H4 (cell line): ENCODE data around the gene SPACDR. TPM values are rescaled to one million over a fixed set of nuclear protein-coding genes. Genes with fewer than 3 reads are reported as not detected.
A peak's percentile ranks its signal among the peaks of the same experiment; 100 is the strongest.

ENCODE experiments used
- DNase-seq: peaks from one replicate; pipeline ENCODE4 v3.0.0-alpha.2; 2015; ENCODE audit warnings: low spot score
- total RNA-seq: library from RNA; depleted of rRNA; stranded (reverse); fragments of >200 nt; shearing (Covaris generic); gene quantifications from 2 replicates; pipeline ENCODE4 v1.2.3, GENCODE V29; 2014

Gene SPACDR
- total RNA-seq, 1 experiment from 2014 or later = 1.0 TPM

GRCh38 chr7:100485471-100485876 is 21.4 kb upstream of the SPACDR start:
- no peak for DNase-seq

GRCh38 chr7:100484673-100485045 is 20.6 kb upstream of the SPACDR start:
- no peak for DNase-seq

- DNase-seq = no peak
Observed at GRCh38 chr7:100483722-100484672, 19.9 kb upstream of the SPACDR start, which contains the start of gene NYAP1. Gene NYAP1, plus strand, starts transcription at chr7:100483927. Its CDS starts 1,385 bp downstream, at chr7:100485312.

DNA sequence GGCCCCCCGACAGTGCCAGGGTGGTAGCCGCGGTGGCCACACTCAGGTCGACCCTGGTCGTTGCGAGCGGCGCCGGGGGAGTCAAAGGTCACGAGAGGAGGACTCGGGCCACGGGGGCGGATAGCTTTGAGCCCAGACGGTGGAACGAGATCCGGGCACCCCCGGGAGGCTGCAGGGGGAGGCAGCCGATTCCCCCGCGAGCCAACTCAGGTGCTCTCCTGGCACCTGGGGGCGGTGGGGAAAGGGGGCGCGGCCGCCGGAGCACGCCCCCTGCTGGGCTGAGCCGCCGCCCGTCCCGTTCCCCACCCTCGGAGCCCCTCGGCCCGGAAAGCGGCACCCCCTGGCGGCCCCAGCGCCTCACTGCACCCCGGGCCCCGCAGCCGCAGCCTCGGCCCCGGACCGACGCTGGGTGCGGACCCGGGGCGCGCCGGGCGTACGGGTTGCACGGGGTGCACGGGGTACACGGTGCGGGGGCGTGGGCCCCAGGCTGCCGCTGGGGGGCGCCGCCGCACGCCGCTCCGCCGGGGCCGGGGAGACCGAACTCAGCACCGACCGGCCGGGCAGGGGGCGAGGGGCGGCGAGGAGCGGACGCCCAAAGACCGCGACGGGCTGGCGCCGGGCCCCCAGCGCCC is 19.1 kb upstream of the SPACDR start:
- no peak for DNase-seq

DNA sequence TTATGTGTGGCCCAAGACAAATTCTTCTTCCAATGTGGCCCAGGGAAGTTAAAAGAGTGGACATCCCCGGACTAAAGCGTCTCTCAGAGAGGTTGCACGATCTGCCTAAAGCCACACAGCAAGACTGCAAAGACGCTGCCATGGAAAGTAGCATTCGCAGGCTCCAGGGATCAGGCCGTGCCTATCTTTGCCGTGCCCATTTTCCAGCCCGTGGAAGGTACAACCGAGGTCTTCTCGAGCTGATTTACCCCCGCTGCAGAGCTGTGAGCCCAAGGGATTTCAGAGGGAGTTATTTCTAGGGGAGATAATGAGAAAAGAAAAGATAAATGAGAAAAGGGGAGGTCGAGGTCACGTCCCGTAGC is 18.6 kb upstream of the SPACDR start:
- no peak for DNase-seq

GRCh38 chr7:100481466-100481865 is 17.4 kb upstream of the SPACDR start:
- no peak for DNase-seq

- peak; percentile 94 for DNase-seq
Observed at GRCh38 chr7:100478958-100479660, 15.0 kb upstream of the SPACDR start, which contains the start of gene TSC22D4. Gene TSC22D4, minus strand, starts transcription at chr7:100479214. Its CDS starts 1,176 bp downstream, at chr7:100478038.

- no peak for DNase-seq
Observed at GRCh38 chr7:100477871-100478267, 13.8 kb upstream of the SPACDR start.

- DNase-seq = no peak
Observed at GRCh38 chr7:100476903-100477870, 13.1 kb upstream of the SPACDR start.

- no peak for DNase-seq
Observed at GRCh38 chr7:100476101-100476780, 12.2 kb upstream of the SPACDR start.

GRCh38 chr7:100475549-100475948 is 11.5 kb upstream of the SPACDR start:
- DNase-seq = no peak

DNA sequence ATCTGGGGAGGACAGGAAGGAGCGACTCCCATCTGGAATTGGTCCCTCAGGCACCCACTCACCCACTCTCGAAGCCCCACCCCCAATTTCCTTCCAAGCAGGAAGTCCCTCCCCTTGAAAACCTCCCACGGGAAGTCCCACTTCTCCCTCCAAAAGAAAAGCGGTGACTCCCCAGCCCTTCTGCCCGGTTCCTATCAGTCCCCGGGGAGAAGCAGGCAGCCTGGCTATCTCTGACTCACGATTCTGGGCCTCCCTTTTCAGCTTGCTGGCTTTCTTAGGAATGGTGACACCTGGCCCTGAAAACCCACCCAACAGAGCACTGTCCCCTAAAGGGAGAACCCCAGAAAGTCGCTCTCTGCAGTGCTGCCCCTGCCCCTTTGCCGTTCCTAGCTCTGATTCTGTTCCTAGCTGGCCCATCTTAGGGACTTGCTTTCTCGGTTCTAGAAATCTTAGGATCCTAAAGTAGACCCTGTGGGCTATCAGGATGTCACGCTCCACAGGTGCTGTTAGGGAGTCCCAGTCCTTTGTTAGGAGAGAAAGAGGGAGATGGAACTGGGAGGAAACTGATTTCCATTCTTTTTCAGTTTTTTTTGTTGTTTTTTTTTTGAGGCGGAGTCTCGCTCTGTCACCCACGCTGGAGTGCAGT is 8.9 kb upstream of the SPACDR start:
- no peak for DNase-seq

DNA sequence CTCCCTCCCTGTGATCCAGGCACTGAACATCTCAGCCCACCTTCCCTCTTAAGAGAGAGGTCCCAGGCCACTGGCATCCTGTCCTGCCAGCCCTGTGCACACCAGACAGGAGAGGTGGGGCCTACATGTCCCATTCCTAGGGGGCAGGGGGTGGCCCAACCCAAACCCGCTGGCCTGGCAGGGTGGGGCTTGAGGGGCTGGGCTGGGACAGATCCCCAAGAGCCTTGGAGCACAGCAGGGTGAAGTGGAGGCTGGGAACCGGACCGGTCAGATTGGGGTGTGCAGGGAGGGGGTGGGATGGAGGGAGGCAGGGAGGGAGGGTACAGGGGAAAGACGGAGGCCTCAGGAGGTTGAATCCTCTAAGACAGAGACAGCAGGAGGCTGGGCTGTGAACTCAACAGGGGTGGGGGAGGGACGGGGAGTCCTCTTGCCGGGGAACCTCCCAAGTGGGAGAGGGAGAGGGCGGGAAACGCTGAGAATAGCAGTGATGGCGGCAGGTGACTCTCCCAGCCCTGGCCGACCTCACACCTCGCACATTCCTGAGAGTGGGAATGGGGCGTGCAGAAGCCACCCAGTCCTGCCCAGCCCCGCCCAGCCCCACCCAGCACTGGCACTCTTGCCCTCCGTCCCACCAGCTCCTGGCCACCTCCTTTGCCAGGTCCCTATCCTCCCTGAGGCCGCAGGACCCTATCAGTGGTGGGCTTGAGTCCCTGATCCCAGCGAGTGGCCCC is 8.2 kb upstream of the SPACDR start:
- no peak for DNase-seq

DNA sequence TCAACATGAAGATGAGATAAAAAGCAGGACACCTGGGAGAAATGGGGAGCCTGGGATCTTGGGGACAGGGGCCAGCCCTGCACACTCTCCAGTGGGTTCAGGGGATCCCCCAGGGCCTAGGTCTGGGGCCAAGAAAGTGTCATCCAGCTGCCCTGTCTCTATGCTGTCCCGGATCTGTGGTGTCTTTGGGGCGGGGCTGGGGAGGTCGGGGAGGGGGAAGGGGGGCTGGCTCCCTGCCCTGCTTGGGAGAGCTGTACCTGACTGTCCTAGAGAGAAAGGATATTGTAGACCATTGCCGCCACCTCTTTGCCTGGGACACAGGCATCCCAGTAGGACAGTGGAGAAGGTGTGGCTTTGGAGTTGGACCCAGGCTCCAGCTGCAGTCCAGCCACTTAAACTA is 7.0 kb upstream of the SPACDR start:
- DNase-seq = no peak

DNA sequence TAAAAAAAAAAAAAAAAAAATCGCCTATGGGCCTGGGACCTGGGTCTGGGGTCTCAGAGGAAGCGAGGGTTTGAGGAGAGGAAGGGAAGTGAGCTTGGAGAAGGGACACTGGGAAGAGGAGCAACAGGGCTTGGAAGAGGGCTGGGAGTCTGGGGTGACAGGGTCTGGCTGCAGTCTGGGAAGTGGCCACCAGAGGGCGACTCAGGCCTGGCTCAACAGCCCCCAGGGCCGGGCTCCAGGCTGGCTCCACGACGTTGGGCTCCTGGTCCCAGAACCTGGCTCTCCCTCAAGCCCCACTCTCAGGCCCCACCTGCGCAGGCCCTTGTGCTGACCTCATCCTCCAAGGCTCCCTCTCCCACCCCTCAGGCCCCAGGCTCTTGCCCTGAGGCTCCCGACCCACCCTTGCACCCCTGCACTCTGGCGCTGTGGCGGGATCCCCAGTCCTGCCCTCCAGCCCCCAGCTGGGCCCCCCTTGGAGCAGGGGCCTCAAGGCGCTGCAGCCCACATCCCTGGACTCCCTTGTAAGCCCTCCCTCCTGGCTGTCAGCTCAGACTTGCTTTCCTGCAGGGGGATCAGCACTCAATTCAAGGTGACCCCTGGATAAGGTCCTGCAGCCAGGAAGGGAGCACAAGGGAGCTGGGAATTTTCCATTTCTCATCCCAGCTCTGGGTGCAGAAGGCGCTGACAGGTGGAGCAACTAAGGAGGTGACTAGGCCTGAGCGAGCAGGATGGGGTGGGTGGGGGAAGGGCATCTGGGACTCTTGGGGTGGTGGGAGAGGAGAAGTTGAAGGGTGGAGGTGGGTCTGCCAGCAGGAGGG is 5.4 kb upstream of the SPACDR start:
- DNase-seq = peak; percentile 63

DNA sequence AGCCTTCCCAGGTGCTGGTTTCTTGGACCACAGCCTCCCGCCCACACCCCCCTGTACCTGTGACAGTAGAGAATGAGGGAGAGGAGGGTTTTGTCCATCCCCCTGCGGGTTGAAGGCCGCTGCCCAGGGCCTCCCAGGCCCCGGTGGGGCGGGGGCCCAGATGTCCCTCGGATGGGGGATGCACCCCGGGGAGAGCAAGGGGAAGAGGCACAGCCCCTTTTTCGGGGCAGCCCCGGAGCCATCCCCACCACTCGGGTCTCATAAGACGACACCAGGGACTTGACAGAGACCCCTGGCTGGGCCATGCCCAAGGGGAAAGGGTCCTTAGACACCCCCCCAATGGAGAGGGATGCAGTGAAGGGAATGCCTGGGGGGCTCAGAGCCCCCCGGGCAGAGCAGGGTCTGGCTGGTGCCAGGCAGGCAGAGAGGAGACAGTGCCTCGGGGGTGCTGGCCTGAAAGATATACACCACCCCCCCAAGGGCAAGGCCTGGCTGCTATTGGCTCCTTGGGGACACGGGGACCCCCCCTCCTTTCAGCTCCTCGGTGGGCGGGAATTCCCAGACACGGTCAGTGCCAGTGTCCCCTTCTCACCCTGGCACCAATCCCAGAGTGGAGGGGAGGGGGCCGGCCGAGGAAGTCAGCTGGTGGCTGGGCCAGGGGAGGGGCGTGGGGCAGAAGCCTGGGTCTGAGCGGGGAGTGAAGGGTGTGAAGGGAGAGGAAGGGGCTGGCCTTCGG is 3.7 kb upstream of the SPACDR start:
- no peak for DNase-seq

- no peak for DNase-seq
Observed at GRCh38 chr7:100466653-100467605, 2.9 kb upstream of the SPACDR start.
